K562 (cell line): ENCODE measurements around the gene NXN. TPM values are rescaled to one million over a fixed set of nuclear protein-coding genes. Genes with fewer than 3 reads are reported as not detected.

Source experiments
- ATAC-seq: fragments of 200-7000 bp; cut with Tn5 transposase; 3 replicates; pipeline ENCODE4 v1.9.1; 2020; ENCODE audit warnings: moderate library complexity
- BruUV-seq: library from RNA; stranded (reverse); fragments of 400-500 nt; replicated peaks from 2 replicates; lab custom pipeline; 2021; lab: Mats Ljungman, UMichigan
- CTCF ChIA-PET: fragments of 300-600 bp; formaldehyde crosslinking; extraction: SDS; loops from one replicate; lab custom pipeline; 2021; ENCODE audit warnings: low intra/inter-chr PET ratio; lab: Yijun Ruan, JAX
- POLR2A ChIA-PET: fragments of 300-600, 350-650 bp; sonication (Branson Sonifier 250); formaldehyde crosslinking; extraction: SDS; loops from one replicate; lab custom pipeline; 2021; ENCODE audit warnings: antibody characterized with exemption, inconsistent platforms; lab: Yijun Ruan, JAX
- DNase-seq, 4 experiments: peaks; one replicate each; pipeline versions ENCODE4 v3.0.0 to v3.0.0-alpha.2; 2011 to 2018; ENCODE audit warnings: low spot score in 3 of 4, mixed read lengths in 3 of 4; ENCODE audit errors: extremely low read depth in 1 of 4
- FAIRE-seq: peaks from 2 replicates; lab custom pipeline; 2011; peaks lifted over from hg19 to GRCh38; lab: Jason Lieb, UNC
- H2AFZ ChIP-seq: 2 replicates; pipeline ENCODE4 v1.6.0; 2011; ENCODE audit warnings: low read depth, low read length, control low read depth, inconsistent platforms
- H3K27ac ChIP-seq: fragments of 200-600 bp; 3 replicates; pipeline ENCODE4 v1.8.0; 2011; ENCODE audit warnings: low read depth, mild to moderate bottlenecking, control low read depth, inconsistent platforms, low read length, moderate library complexity, mixed read lengths; ENCODE audit errors: extremely low read depth
- H3K27me3 ChIP-seq, 2 experiments: fragments of 300-600 bp in 1 of 2; 2 replicates in 1 of 2; 3 replicates in 1 of 2; pipeline versions ENCODE4 v1.6.0 to v1.8.0; 2011; ENCODE audit warnings: inconsistent platforms in 2 of 2, low read length in 2 of 2, mild to moderate bottlenecking in 1 of 2, mixed read lengths in 1 of 2, moderate library complexity in 1 of 2; ENCODE audit not compliant: control insufficient read depth in 2 of 2, insufficient read depth in 2 of 2
- H3K36me3 ChIP-seq: fragments of 300-600 bp; 3 replicates; pipeline ENCODE4 v1.8.0; 2011; ENCODE audit warnings: mild to moderate bottlenecking, low read length, inconsistent platforms; ENCODE audit not compliant: control insufficient read depth, insufficient read depth
- H3K4me1 ChIP-seq, 2 experiments: fragments of 200-600 bp in 1 of 2; replicated peaks in 1 of 2; 2 replicates in 1 of 2; 3 replicates in 1 of 2; pipeline versions ENCODE4 v1.5.1 to v1.8.0; 2011; ENCODE audit warnings: inconsistent platforms in 2 of 2, low read length in 2 of 2, mild to moderate bottlenecking in 1 of 2, mixed read lengths in 1 of 2, moderate library complexity in 1 of 2; ENCODE audit not compliant: control insufficient read depth in 2 of 2, insufficient read depth in 2 of 2
- H3K4me2 ChIP-seq: 2 replicates; pipeline ENCODE4 v1.6.1; 2011; ENCODE audit warnings: low read length, control low read depth, inconsistent platforms, mixed read lengths; ENCODE audit not compliant: insufficient read depth
- H3K4me3 ChIP-seq: fragments of 200-600 bp; sonication (generic), shearing (Covaris generic); 2 replicates; pipeline ENCODE4 v1.5.1; 2016; ENCODE audit warnings: control low read depth, inconsistent platforms
- H3K79me2 ChIP-seq: fragments of 200-600 bp; 3 replicates; pipeline ENCODE4 v1.8.0; 2011; ENCODE audit warnings: low read length, inconsistent platforms; ENCODE audit not compliant: control insufficient read depth, insufficient read depth
- H3K9ac ChIP-seq, 2 experiments: 2 replicates each; pipeline versions ENCODE4 v1.6.0 to v1.6.1; 2011; ENCODE audit warnings: low read depth in 2 of 2, low read length in 2 of 2, control low read depth in 1 of 2, inconsistent platforms in 1 of 2, mild to moderate bottlenecking in 1 of 2, mixed read lengths in 1 of 2; ENCODE audit not compliant: insufficient read depth in 1 of 2
- H3K9me1 ChIP-seq: one replicate; pipeline ENCODE4 v1.6.0; 2011; ENCODE audit warnings: inconsistent platforms, mild to moderate bottlenecking, low read length, moderate library complexity; ENCODE audit not compliant: control insufficient read depth, insufficient read depth
- H3K9me3 ChIP-seq: replicated peaks from 2 replicates; pipeline ENCODE4 v1.5.1; 2011; ENCODE audit warnings: low read depth, low read length, inconsistent platforms; ENCODE audit not compliant: control insufficient read depth, insufficient read depth
- H4K20me1 ChIP-seq: replicated peaks from 2 replicates; pipeline ENCODE4 v1.6.1; 2011; ENCODE audit warnings: low read length, inconsistent platforms, mixed read lengths; ENCODE audit not compliant: control insufficient read depth, insufficient read depth
- BDP1 ChIP-seq: IDR thresholded peaks from 3 replicates; pipeline ENCODE4 v1.6.1; 2011; ENCODE audit not compliant: insufficient read length, insufficient read depth
- BRD4 ChIP-seq: fragments of 200-600 bp; sonication (generic); IDR thresholded peaks from 2 replicates; pipeline ENCODE4 v1.6.1; 2017; ENCODE audit warnings: inconsistent platforms
- COPS2 ChIP-seq: fragments of 450-650 bp; conservative IDR thresholded peaks from 2 replicates; pipeline ENCODE4 v1.6.1; 2016; ENCODE audit warnings: mild to moderate bottlenecking, moderate library complexity
- EP300 ChIP-seq: IDR thresholded peaks from 2 replicates; pipeline ENCODE4 v1.6.1; 2012; ENCODE audit warnings: low read length, improper control_type of control experiment
- FOXK2 ChIP-seq, 2 experiments: fragments of 450-650 bp; IDR thresholded peaks in 1 of 2; conservative IDR thresholded peaks in 1 of 2; 2 replicates each; pipeline ENCODE4 v1.6.1; 2016; ENCODE audit warnings: low read depth in 2 of 2, mild to moderate bottlenecking in 1 of 2
- KLF10 ChIP-seq: fragments of 250-450 bp; sonication (Bioruptor Pico); IDR thresholded peaks from 2 replicates; pipeline ENCODE4 v1.6.1; 2021; ENCODE audit warnings: matching md5 sums
- MCM2 ChIP-seq: fragments of 450-650 bp; IDR thresholded peaks from 2 replicates; pipeline ENCODE4 v1.6.1; 2017; ENCODE audit warnings: low read depth, mild to moderate bottlenecking
- NFATC3 ChIP-seq: fragments of 450-650 bp; IDR thresholded peaks from 2 replicates; pipeline ENCODE4 v1.6.1; 2017; ENCODE audit warnings: mild to moderate bottlenecking
- RBM34 ChIP-seq: fragments of 200-400 bp; formaldehyde crosslinking; IDR thresholded peaks from 2 replicates; pipeline ENCODE4 v1.6.1; 2018; ENCODE audit warnings: low read length, borderline replicate concordance; ENCODE audit not compliant: insufficient read depth
- SRSF9 ChIP-seq: fragments of 200-400 bp; formaldehyde crosslinking; IDR thresholded peaks from 2 replicates; pipeline ENCODE4 v1.6.1; 2017; ENCODE audit warnings: low read depth, low read length, borderline replicate concordance
- THRAP3 ChIP-seq: fragments of 450-650 bp; IDR thresholded peaks from 2 replicates; pipeline ENCODE4 v1.6.1; 2016; ENCODE audit warnings: mild to moderate bottlenecking, inconsistent platforms, borderline replicate concordance
- TSC22D4 ChIP-seq: fragments of 450-650 bp; IDR thresholded peaks from 2 replicates; pipeline ENCODE4 v1.6.1; 2016; ENCODE audit warnings: missing genetic modification characterization, missing biosample characterization, control low read depth
- ZNF239 ChIP-seq: fragments of 250-450 bp; sonication (Bioruptor Pico); IDR thresholded peaks from 2 replicates; pipeline ENCODE4 v1.4.0; 2020; ENCODE audit warnings: mild to moderate bottlenecking
- ZNF695 ChIP-seq: fragments of 450-650 bp; formaldehyde crosslinking; IDR thresholded peaks from 2 replicates; pipeline ENCODE4 v1.4.0; 2020; ENCODE audit warnings: mild to moderate bottlenecking, moderate library complexity
- ZNF766 ChIP-seq: fragments of 200-800 bp; sonication (Bioruptor generic); conservative IDR thresholded peaks from 2 replicates; pipeline ENCODE4 v1.6.1; 2016; ENCODE audit warnings: missing genetic modification characterization, missing compliant biosample characterization
- ZSCAN32 ChIP-seq: fragments of 450-650 bp; formaldehyde crosslinking; IDR thresholded peaks from 2 replicates; pipeline ENCODE4 v1.4.0; 2020; ENCODE audit warnings: mild to moderate bottlenecking, moderate library complexity
- WGBS: fragments of 100-300 bp; shearing (Covaris generic); methylation state at CpG from one replicate; pipeline ENCODE4 v1.1.6; 2016; ENCODE audit warnings: low coverage, mixed read lengths; ENCODE audit not compliant: insufficient coverage; ENCODE audit errors: missing lambda C conversion rate; 5-methylcytosine and 5-hydroxymethylcytosine counted together
- in situ Hi-C: fragments of 300-500 bp; cut with MboI; formaldehyde crosslinking; loops from 4 replicates; pipeline ENCODE4 v1.15.0; 2018; ENCODE audit warnings: inconsistent platforms, mixed read lengths
- intact Hi-C: fragments of 100-400 bp; cut with micrococcal nuclease; formaldehyde crosslinking; loops from 2 replicates; pipeline ENCODE4 v1.14.2; 2022
- polyA plus RNA-seq, 8 experiments: library from polyadenylated mRNA; depleted of rRNA in 4 of 8; stranded (reverse) in 5 of 8; unstranded in 3 of 8; fragments of >200 nt; fragmentation: Nextera tagmentation in 2 of 8; fragmentation: Illumina TruSeq in 1 of 8; extraction: Ambion mirVana in 2 of 8; extraction: Trizol in 1 of 8; gene quantifications; 2 replicates each; pipeline versions ENCODE4 v1.2.1 to v1.2.3, GENCODE V29; 2011 to 2014; ENCODE audit warnings: inconsistent platforms in 1 of 8, missing spikeins in 1 of 8
- total RNA-seq, 7 experiments: library from RNA; depleted of rRNA in 6 of 7; stranded (reverse); fragments of >200 nt in 6 of 7; fragmentation: Illumina TruSeq in 2 of 7; extraction: Trizol in 2 of 7; gene quantifications; 2 replicates each; pipeline versions ENCODE4 v1.2.1 to v1.2.3, GENCODE V29; 2011 to 2021; ENCODE audit warnings: low replicate concordance in 1 of 7
- TF ChIP-seq, protein P1 (sequence below), 2 experiments: fragments of 250-450 bp in 1 of 2; fragments of 450-650 bp in 1 of 2; sonication (Bioruptor Pico) in 1 of 2; IDR thresholded peaks; 2 replicates each; pipeline versions ENCODE4 v1.6.1 to v1.8.0; 2016 to 2021; ENCODE audit warnings: mild to moderate bottlenecking in 2 of 2, moderate library complexity in 2 of 2, missing compliant biosample characterization in 1 of 2, missing genetic modification characterization in 1 of 2
- TF ChIP-seq, protein P2 (sequence below): fragments of 250-450 bp; sonication (Bioruptor Pico); IDR thresholded peaks from 2 replicates; pipeline ENCODE4 v1.4.0; 2020; ENCODE audit warnings: mild to moderate bottlenecking

NXN gene
- total and polyA plus RNA-seq, 9 of the 15 experiments (the other 6 are each of a cell fraction or from before 2014, with no cell fraction given), result 0.08 to 0.39 (median 0.29) TPM; not detected in 5

DNA sequence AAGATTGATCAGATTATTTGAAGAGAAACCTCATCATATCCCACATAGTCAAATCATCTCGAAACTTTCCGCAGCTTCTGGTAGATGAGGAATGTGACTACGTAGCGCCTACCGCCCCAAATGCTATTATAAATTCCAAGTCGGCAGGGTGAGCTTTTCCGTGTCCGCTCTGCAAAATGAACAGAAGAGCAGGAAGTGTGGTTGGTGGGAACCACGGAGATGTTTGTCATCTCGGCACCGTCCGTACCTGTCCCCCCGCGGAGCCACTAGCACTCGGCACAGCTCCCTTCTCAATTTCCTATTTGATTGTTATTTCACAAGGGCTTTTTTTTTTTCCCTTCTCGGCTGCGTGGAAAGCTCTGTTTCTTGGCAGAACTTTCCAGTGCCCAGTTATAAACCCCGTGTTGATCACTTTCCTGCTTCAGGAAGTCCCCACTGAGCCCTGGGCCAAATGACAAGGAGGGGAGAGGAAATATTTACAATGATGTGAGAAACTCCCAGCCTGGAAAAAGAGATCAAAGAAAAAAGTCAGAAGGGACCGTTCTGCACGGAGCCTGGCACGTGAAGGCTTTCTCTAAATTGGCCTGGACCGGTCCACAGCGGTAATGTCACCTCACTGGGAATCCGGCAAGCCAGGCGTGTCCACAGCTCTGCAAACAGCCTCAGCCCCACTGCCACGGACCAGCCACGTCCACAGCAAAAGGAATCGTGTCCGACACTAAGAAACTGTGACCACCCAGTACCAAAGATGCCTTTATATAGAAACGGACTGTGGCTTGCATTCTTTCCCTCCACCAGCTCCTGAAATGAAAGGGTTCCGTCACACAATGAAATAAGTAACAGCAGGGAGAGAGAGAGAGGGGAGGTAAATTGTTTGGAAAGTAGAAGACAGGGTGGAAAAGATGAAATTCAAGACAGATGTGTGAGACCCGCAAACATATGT, 132.4 kb downstream of the NXN start:
- ATAC-seq, result no peak
- Histone ChIP-seq H3K79me2 (no peaks in the 10 kb centered on the region), H3K9me3 (no peaks in the 10 kb centered on the region), H3K4me2 (no peak overlapping the region), H3K4me1 (no peaks in the 10 kb centered on the region; a peak in 1 of 5 replicates), H3K4me3 (no peak overlapping the region), H3K9ac (no peak overlapping the region), H3K27ac (no peak overlapping the region), H4K20me1 (peaks cover 4% of the 10 kb centered on the region; the same call in 1 of the 2 replicates), H2AFZ (no peak overlapping the region), H3K27me3 (peaks cover 49 to 76% of the 10 kb centered on the region in 2 experiments), H3K36me3 (no peaks in the 10 kb centered on the region), H3K9me1 (no peaks in the 10 kb centered on the region)
- in situ Hi-C loops, result no loop called here
- intact Hi-C loops, result no loop called here
- no peak for DNase-seq
- ChIA-PET CTCF (no interaction called here), POLR2A (interaction anchor here (0.6 to 1.3 kb wide), 4 partner anchors 10 to 17 kb away, joined by 3 to 6 read pairs (median 4); no protein-coding TSS in a partner anchor)
- BruUV-seq, result no TSS peak
- FAIRE-seq, result no peak
- 11% methylated on average over 27 of the region's 32 CpGs for WGBS
- TF ChIP-seq BRD4 (no peak), SRSF9 (no peak), THRAP3 (no peak), ZNF766 (CRISPR knock-in tag) (no peak), EP300 (no peak), ZSCAN32 (CRISPR knock-in tag) (no peak), TSC22D4 (no peak), NFATC3 (no peak), FOXK2 (conservative IDR thresholded peaks at IDR 0.05 in 1 of 2, IDR thresholded peaks at IDR 0.05 in 1 of 2; ENCODE audit: low read depth in 2 of 2) (no peak), ZNF695 (no peak), RBM34 (no peak), COPS2 (no peak), ZNF239 (CRISPR knock-in tag) (no peak), MCM2 (no peak), BDP1 (no peak), KLF10 (CRISPR knock-in tag) (no peak)
- TF ChIP-seq, protein P1, sequence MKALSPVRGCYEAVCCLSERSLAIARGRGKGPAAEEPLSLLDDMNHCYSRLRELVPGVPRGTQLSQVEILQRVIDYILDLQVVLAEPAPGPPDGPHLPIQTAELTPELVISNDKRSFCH (CRISPR knock-in tag; IDR thresholded peaks at IDR 0.05), result no peak
- TF ChIP-seq, protein P1 (tag; IDR thresholded peaks at IDR 0.05), result no peak
- TF ChIP-seq, protein P2, sequence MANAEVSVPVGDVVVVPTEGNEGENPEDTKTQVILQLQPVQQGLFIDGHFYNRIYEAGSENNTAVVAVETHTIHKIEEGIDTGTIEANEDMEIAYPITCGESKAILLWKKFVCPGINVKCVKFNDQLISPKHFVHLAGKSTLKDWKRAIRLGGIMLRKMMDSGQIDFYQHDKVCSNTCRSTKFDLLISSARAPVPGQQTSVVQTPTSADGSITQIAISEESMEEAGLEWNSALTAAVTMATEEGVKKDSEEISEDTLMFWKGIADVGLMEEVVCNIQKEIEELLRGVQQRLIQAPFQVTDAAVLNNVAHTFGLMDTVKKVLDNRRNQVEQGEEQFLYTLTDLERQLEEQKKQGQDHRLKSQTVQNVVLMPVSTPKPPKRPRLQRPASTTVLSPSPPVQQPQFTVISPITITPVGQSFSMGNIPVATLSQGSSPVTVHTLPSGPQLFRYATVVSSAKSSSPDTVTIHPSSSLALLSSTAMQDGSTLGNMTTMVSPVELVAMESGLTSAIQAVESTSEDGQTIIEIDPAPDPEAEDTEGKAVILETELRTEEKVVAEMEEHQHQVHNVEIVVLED (CRISPR knock-in tag), result no peak
